ENCODE measurements around the gene NOTUM.
"Not testable (repeated sequence)": the region's sequence is repeated elsewhere in the genome, so short reads cannot be mapped to it uniquely, and the experiment has no call there.

NOTUM gene

GRCh38 chr17:81996232-81996756 is 35.3 kb upstream of the NOTUM start:
- no peak for DNase-seq

GRCh38 chr17:81995463-81996231 is 34.7 kb upstream of the NOTUM start:
- DNase-seq: no peak

- DNase-seq: no peak
Measured at GRCh38 chr17:81994593-81995462, 33.8 kb upstream of the NOTUM start.

GRCh38 chr17:81993729-81994592 is 33.0 kb upstream of the NOTUM start:
- DNase-seq: no peak

GRCh38 chr17:81992306-81993102 is 31.5 kb upstream of the NOTUM start:
- no peak for DNase-seq

GRCh38 chr17:81991684-81992305 is 30.8 kb upstream of the NOTUM start:
- no peak for DNase-seq

- DNase-seq: no peak
Measured at GRCh38 chr17:81990836-81991683, 30.1 kb upstream of the NOTUM start.

- no peak for DNase-seq
Measured at GRCh38 chr17:81987161-81987770, 26.3 kb upstream of the NOTUM start.

GRCh38 chr17:81986606-81987005 is 25.6 kb upstream of the NOTUM start:
- no peak for DNase-seq

GRCh38 chr17:81984773-81985410 is 23.9 kb upstream of the NOTUM start:
- DNase-seq: no peak

GRCh38 chr17:81983639-81984373 is 22.8 kb upstream of the NOTUM start:
- no peak for DNase-seq

GRCh38 chr17:81983011-81983638 is 22.1 kb upstream of the NOTUM start:
- no peak for DNase-seq

- DNase-seq: not testable (repeated sequence)
Measured at GRCh38 chr17:81981511-81981910, 20.5 kb upstream of the NOTUM start.

- DNase-seq: no peak
Measured at GRCh38 chr17:81980707-81981343, 19.8 kb upstream of the NOTUM start.

- no peak for DNase-seq
Measured at GRCh38 chr17:81980122-81980521, 19.1 kb upstream of the NOTUM start.

- no peak for DNase-seq
Measured at GRCh38 chr17:81978524-81979298, 17.7 kb upstream of the NOTUM start.
